HepG2 (cell line): Measurements from ENCODE around the gene KANSL1. TPM values are rescaled to one million over a fixed set of nuclear protein-coding genes. Genes with fewer than 3 reads are reported as not detected.
A peak's percentile ranks its signal among the peaks of the same experiment; 100 is the strongest.

ENCODE experiments used
- ATM ChIP-seq: fragments of 450-650 bp; IDR thresholded peaks from 2 replicates; pipeline ENCODE4 v1.7.1; 2017; ENCODE audit warnings: mild to moderate bottlenecking, borderline replicate concordance
- BRCA1 ChIP-seq: sonication (generic); formaldehyde crosslinking; IDR thresholded peaks from 2 replicates; pipeline ENCODE4 v1.4.0; 2020; ENCODE audit warnings: missing genetic modification reagents
- CREB1 ChIP-seq, 2 experiments: fragments of 450-650 bp in 1 of 2; IDR thresholded peaks; 2 replicates each; pipeline ENCODE4 v1.6.1; 2016 to 2017; ENCODE audit warnings: control low read depth in 1 of 2, mild to moderate bottlenecking in 1 of 2, missing compliant biosample characterization in 1 of 2, missing genetic modification characterization in 1 of 2
- EP300 ChIP-seq, 3 experiments: sonication (generic) in 1 of 3; formaldehyde crosslinking in 1 of 3; IDR thresholded peaks; 2 replicates each; pipeline versions ENCODE4 v1.5.1 to v1.6.1; 2011 to 2020; ENCODE audit warnings: low read depth in 2 of 3, low read length in 2 of 3, borderline replicate concordance in 1 of 3, improper control_type of control experiment in 1 of 3, mild to moderate bottlenecking in 1 of 3, missing genetic modification reagents in 1 of 3, moderate library complexity in 1 of 3
- MED1 ChIP-seq: sonication (generic); formaldehyde crosslinking; IDR thresholded peaks from 2 replicates; pipeline ENCODE4 v1.4.0; 2020; ENCODE audit warnings: missing genetic modification reagents
- NBN ChIP-seq: fragments of 450-650 bp; conservative IDR thresholded peaks from 2 replicates; pipeline ENCODE4 v1.6.1; 2017
- NFKBIZ ChIP-seq: IDR thresholded peaks from 2 replicates; pipeline ENCODE4 v1.6.1; 2018; ENCODE audit warnings: missing genetic modification reagents, missing compliant biosample characterization
- SALL2 ChIP-seq: sonication (generic); formaldehyde crosslinking; IDR thresholded peaks from 2 replicates; pipeline ENCODE4 v1.8.1; 2023; ENCODE audit warnings: mild to moderate bottlenecking, missing genetic modification reagents, inconsistent platforms
- SIX4 ChIP-seq: sonication (generic); formaldehyde crosslinking; IDR thresholded peaks from 2 replicates; pipeline ENCODE4 v1.4.0; 2020; ENCODE audit warnings: missing genetic modification reagents
- THAP7 ChIP-seq: sonication (generic); formaldehyde crosslinking; IDR thresholded peaks from 2 replicates; pipeline ENCODE4 v1.8.1; 2023; ENCODE audit warnings: mild to moderate bottlenecking, missing genetic modification reagents
- WIZ ChIP-seq: sonication (generic); formaldehyde crosslinking; IDR thresholded peaks from 2 replicates; pipeline ENCODE4 v1.5.1; 2020; ENCODE audit warnings: mild to moderate bottlenecking, missing genetic modification reagents
- ZNF275 ChIP-seq: sonication (generic); formaldehyde crosslinking; IDR thresholded peaks from 2 replicates; pipeline ENCODE4 v1.8.0; 2022; ENCODE audit warnings: missing genetic modification reagents, mild to moderate bottlenecking, inconsistent platforms, borderline replicate concordance
- ZNF354B ChIP-seq: sonication (generic); formaldehyde crosslinking; IDR thresholded peaks from 2 replicates; pipeline ENCODE4 v1.8.0; 2022; ENCODE audit warnings: mild to moderate bottlenecking, missing genetic modification reagents
- ZNF484 ChIP-seq: sonication (generic); formaldehyde crosslinking; IDR thresholded peaks from 2 replicates; pipeline ENCODE4 v1.5.1; 2020; ENCODE audit warnings: mild to moderate bottlenecking, low read depth, missing genetic modification reagents, borderline replicate concordance
- ZNF496 ChIP-seq: sonication (generic); formaldehyde crosslinking; IDR thresholded peaks from 2 replicates; pipeline ENCODE4 v1.8.1; 2023; ENCODE audit warnings: mild to moderate bottlenecking, moderate library complexity, missing genetic modification reagents; ENCODE audit not compliant: insufficient replicate concordance
- ZNF7 ChIP-seq: IDR thresholded peaks from 2 replicates; pipeline ENCODE4 v1.6.1; 2016; ENCODE audit warnings: missing biosample characterization, missing genetic modification reagents
- ZNF891 ChIP-seq: sonication (generic); formaldehyde crosslinking; IDR thresholded peaks from 2 replicates; pipeline ENCODE4 v1.5.0; 2020; ENCODE audit warnings: mild to moderate bottlenecking, missing genetic modification reagents
- polyA plus RNA-seq, 8 experiments: library from polyadenylated mRNA; depleted of rRNA in 3 of 8; stranded (reverse) in 7 of 8; unstranded in 1 of 8; fragments of >200 nt; fragmentation: Illumina TruSeq in 4 of 8; extraction: Trizol in 4 of 8; gene quantifications; 2 replicates each; pipeline versions ENCODE4 v1.2.1 to v1.2.3, GENCODE V29; 2011 to 2016; ENCODE audit warnings: low read depth in 4 of 8, missing spikeins in 1 of 8, mixed read lengths in 1 of 8; ENCODE audit not compliant: insufficient read depth in 1 of 8
- total RNA-seq, 5 experiments: library from RNA; depleted of rRNA; stranded (reverse); fragments of >200 nt; fragmentation: Illumina TruSeq; extraction: Trizol; gene quantifications; 2 replicates each; pipeline ENCODE4 v1.2.3, GENCODE V29; 2016; ENCODE audit warnings: low read depth in 1 of 5
- TF ChIP-seq, protein P1 (sequence below): sonication (generic); formaldehyde crosslinking; IDR thresholded peaks from 2 replicates; pipeline ENCODE4 v1.4.0; 2020; ENCODE audit warnings: low read depth, mild to moderate bottlenecking, missing genetic modification reagents
- TF ChIP-seq, protein P2 (sequence below): IDR thresholded peaks from 2 replicates; pipeline ENCODE4 v1.6.1; 2016; ENCODE audit warnings: mild to moderate bottlenecking
- TF ChIP-seq, protein P3 (sequence below): sonication (generic); formaldehyde crosslinking; IDR thresholded peaks from 2 replicates; pipeline ENCODE4 v1.4.0; 2020; ENCODE audit warnings: missing genetic modification reagents

Gene KANSL1
- total and polyA plus RNA-seq, 2 of the 13 experiments (the other 11 are each of a cell fraction or from before 2014, with no cell fraction given): 24.0 to 59.6 TPM

DNA sequence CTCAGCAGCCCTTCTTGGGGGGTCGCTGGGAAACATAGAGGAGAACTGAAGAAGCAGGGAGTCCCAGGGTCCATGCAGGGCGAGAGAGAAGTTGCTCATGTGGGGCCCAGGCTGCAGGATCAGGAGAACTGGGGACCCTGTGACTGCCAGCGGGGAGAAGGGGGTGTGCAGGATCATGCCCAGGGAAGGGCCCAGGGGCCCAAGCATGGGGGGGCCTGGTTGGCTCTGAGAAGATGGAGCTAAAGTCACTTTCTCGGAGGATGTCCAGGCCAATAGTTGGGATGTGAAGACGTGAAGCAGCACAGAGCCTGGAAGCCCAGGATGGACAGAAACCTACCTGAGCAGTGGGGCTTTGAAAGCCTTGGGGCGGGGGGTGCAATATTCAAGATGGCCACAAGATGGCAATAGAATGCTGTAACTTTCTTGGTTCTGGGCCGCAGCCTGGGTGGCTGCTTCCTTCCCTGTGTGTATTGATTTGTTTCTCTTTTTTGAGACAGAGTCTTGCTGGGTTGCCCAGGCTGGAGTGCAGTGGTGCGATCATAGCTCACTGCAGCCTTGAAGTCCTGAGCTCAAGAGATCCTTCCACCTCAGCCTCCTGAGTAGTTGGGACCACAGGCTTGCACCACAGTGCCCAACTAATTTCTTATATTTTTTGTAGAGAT lies 190.8 kb downstream of the KANSL1 start (continued):
- TF ChIP-seq ATM (no peak), CREB1 (IDR thresholded peaks at IDR 0.05) (no peak), CREB1 (CRISPR knock-in tag; IDR thresholded peaks at IDR 0.05) (no peak), ZNF275 (CRISPR knock-in tag) (no peak), ZNF354B (CRISPR knock-in tag) (no peak), MED1 (CRISPR knock-in tag) (peak; percentile 39; the same call in 1 of the 2 replicates), ZNF891 (CRISPR knock-in tag) (peak; percentile 67; the same call in 1 of the 2 replicates), NFKBIZ (0 out of 2 replicates have a peak, but pooled peaks have one; percentile 45), ZNF484 (CRISPR knock-in tag) (no peak), EP300 (IDR thresholded peaks at IDR 0.05; ENCODE audit: low read depth in 2 of 2, low read length in 2 of 2) (0 out of 4 replicates have a peak, but pooled peaks of 1 of the 2 experiments have one; percentile 55), EP300 (CRISPR knock-in tag; IDR thresholded peaks at IDR 0.05; ENCODE audit: borderline replicate concordance) (no peak), BRCA1 (no peak), ZNF7 (no peak), NBN (no peak), ZNF496 (CRISPR knock-in tag) (no peak), SALL2 (CRISPR knock-in tag) (peak; percentile 55; the same call in 1 of the 2 replicates), SIX4 (CRISPR knock-in tag) (no peak), WIZ (CRISPR knock-in tag) (peak; percentile 78; the same call in 1 of the 2 replicates), THAP7 (CRISPR knock-in tag) (peak; percentile 80; the same call in 1 of the 2 replicates)
- TF ChIP-seq, protein P1, sequence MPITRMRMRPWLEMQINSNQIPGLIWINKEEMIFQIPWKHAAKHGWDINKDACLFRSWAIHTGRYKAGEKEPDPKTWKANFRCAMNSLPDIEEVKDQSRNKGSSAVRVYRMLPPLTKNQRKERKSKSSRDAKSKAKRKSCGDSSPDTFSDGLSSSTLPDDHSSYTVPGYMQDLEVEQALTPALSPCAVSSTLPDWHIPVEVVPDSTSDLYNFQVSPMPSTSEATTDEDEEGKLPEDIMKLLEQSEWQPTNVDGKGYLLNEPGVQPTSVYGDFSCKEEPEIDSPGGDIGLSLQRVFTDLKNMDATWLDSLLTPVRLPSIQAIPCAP (CRISPR knock-in tag): no peak
- TF ChIP-seq, protein P2, sequence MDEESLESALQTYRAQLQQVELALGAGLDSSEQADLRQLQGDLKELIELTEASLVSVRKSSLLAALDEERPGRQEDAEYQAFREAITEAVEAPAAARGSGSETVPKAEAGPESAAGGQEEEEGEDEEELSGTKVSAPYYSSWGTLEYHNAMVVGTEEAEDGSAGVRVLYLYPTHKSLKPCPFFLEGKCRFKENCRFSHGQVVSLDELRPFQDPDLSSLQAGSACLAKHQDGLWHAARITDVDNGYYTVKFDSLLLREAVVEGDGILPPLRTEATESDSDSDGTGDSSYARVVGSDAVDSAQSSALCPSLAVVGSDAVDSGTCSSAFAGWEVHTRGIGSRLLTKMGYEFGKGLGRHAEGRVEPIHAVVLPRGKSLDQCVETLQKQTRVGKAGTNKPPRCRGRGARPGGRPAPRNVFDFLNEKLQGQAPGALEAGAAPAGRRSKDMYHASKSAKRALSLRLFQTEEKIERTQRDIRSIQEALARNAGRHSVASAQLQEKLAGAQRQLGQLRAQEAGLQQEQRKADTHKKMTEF: peak; percentile 51; the same call in 1 of the 2 replicates
- TF ChIP-seq, protein P3, sequence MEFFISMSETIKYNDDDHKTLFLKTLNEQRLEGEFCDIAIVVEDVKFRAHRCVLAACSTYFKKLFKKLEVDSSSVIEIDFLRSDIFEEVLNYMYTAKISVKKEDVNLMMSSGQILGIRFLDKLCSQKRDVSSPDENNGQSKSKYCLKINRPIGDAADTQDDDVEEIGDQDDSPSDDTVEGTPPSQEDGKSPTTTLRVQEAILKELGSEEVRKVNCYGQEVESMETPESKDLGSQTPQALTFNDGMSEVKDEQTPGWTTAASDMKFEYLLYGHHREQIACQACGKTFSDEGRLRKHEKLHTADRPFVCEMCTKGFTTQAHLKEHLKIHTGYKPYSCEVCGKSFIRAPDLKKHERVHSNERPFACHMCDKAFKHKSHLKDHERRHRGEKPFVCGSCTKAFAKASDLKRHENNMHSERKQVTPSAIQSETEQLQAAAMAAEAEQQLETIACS (CRISPR knock-in tag): no peak
